OCI-LY7 (cell line): ENCODE results near the gene TMC4. TPM values are rescaled to one million over a fixed set of nuclear protein-coding genes. Genes with fewer than 3 reads are reported as not detected.
A peak's percentile ranks its signal among the peaks of the same experiment; 100 is the strongest.

Experiments
- BruUV-seq: library from RNA; stranded (reverse); fragments of 400-500 nt; replicated peaks from 2 replicates; lab custom pipeline; 2021; lab: Mats Ljungman, UMichigan
- CTCF ChIA-PET: fragments of 300-600 bp; sonication (Branson Sonifier 250); formaldehyde crosslinking; loops from one replicate; lab custom pipeline; 2022; ENCODE audit warnings: antibody characterized with exemption; ENCODE audit not compliant: unreplicated experiment; lab: Charles Lee
- POLR2A ChIA-PET: fragments of 300-600 bp; sonication (Branson Sonifier 250); formaldehyde crosslinking; loops from one replicate; lab custom pipeline; 2022; ENCODE audit warnings: antibody characterized with exemption; lab: Charles Lee
- DNase-seq: peaks from one replicate; pipeline ENCODE4 v3.0.0-alpha.2; 2015; ENCODE audit warnings: low spot score
- H2AFZ ChIP-seq: fragments of 200-600 bp; sonication (generic), shearing (Covaris generic); 2 replicates; pipeline ENCODE4 v1.6.1; 2014; ENCODE audit warnings: mild to moderate bottlenecking, antibody characterized with exemption, low read length, moderate library complexity
- H3K27ac ChIP-seq: fragments of 200-600 bp; sonication (generic); 2 replicates; pipeline ENCODE4 v1.5.1; 2014; ENCODE audit warnings: mixed run types, low read depth, mild to moderate bottlenecking, moderate library complexity, low read length, inconsistent platforms; ENCODE audit not compliant: poor library complexity, severe bottlenecking
- H3K36me3 ChIP-seq: fragments of 200-600 bp; sonication (generic); 2 replicates; pipeline ENCODE4 v1.6.1; 2014; ENCODE audit warnings: mild to moderate bottlenecking, antibody characterized with exemption, low read length, moderate library complexity, mixed read lengths; ENCODE audit not compliant: insufficient read depth
- H3K4me1 ChIP-seq: fragments of 200-600 bp; sonication (generic); 2 replicates; pipeline ENCODE4 v1.5.1; 2014; ENCODE audit warnings: mild to moderate bottlenecking, low read length; ENCODE audit not compliant: insufficient read depth, poor library complexity, severe bottlenecking
- H3K4me2 ChIP-seq: fragments of 200-600 bp; sonication (generic); 2 replicates; pipeline ENCODE4 v1.6.1; 2014; ENCODE audit warnings: mild to moderate bottlenecking, low read length
- H3K4me3 ChIP-seq: fragments of 200-600 bp; sonication (generic); 2 replicates; pipeline ENCODE4 v1.5.1; 2014; ENCODE audit warnings: mild to moderate bottlenecking, low read depth, low read length; ENCODE audit not compliant: poor library complexity, severe bottlenecking
- H3K79me2 ChIP-seq: fragments of 200-600 bp; sonication (generic); 2 replicates; pipeline ENCODE4 v1.6.1; 2016; ENCODE audit warnings: low read depth, mild to moderate bottlenecking, low read length, moderate library complexity, mixed read lengths; ENCODE audit not compliant: insufficient read depth
- H3K9me2 ChIP-seq: fragments of 200-600 bp; sonication (generic); 2 replicates; pipeline ENCODE4 v1.6.1; 2016; ENCODE audit warnings: mild to moderate bottlenecking, low read length, mixed read lengths; ENCODE audit not compliant: insufficient read depth
- H3K9me3 ChIP-seq: fragments of 200-600 bp; sonication (generic); 2 replicates; pipeline ENCODE4 v1.6.1; 2014; ENCODE audit warnings: mild to moderate bottlenecking, mixed run types, low read length, mixed read lengths
- H4K20me1 ChIP-seq: fragments of 200-600 bp; sonication (generic); 2 replicates; pipeline ENCODE4 v1.6.1; 2014; ENCODE audit warnings: mild to moderate bottlenecking, antibody characterized with exemption, low read length, moderate library complexity, mixed read lengths; ENCODE audit not compliant: insufficient read depth
- EZH2phosphoT487 ChIP-seq: fragments of 200-600 bp; sonication (generic); IDR thresholded peaks from 2 replicates; pipeline ENCODE4 v1.6.1; 2018; ENCODE audit warnings: low read depth, borderline replicate concordance, mild to moderate bottlenecking, mixed run types, antibody characterized with exemption, low read length, moderate library complexity, mixed read lengths
- intact Hi-C: fragments of 100-400 bp; cut with micrococcal nuclease; formaldehyde crosslinking; loops from one replicate; pipeline ENCODE4 v1.10.0; 2022; ENCODE audit not compliant: unreplicated experiment
- total RNA-seq, 2 experiments: library from RNA; depleted of rRNA in 1 of 2; stranded (reverse); fragments of >200 nt in 1 of 2; shearing (Covaris generic) in 1 of 2; gene quantifications; 2 replicates each; pipeline ENCODE4 v1.2.3, GENCODE V29; 2014 to 2022
- TF ChIP-seq, protein P1 (sequence below): fragments of 200-600 bp; sonication (generic); conservative IDR thresholded peaks from 2 replicates; pipeline ENCODE4 v1.5.1; 2014; ENCODE audit warnings: mild to moderate bottlenecking, antibody characterized with exemption, low read length, moderate library complexity, mixed read lengths

Gene TMC4
- total RNA-seq, 2 experiments from 2014 or later: not detected

- Histone ChIP-seq H3K4me1 (peaks cover 18% of the 10 kb centered on the region), H3K4me2 (no peak overlapping the region), H3K9me2 (no peaks in the 10 kb centered on the region), H3K27ac (no peak overlapping the region), H2AFZ (no peak overlapping the region), H3K9me3 (no peaks in the 10 kb centered on the region), H3K36me3 (no peaks in the 10 kb centered on the region), H3K4me3 (no peak overlapping the region), H4K20me1 (no peaks in the 10 kb centered on the region), H3K79me2 (no peaks in the 10 kb centered on the region)
- DNase-seq: no peak
- no TSS peak for BruUV-seq
- no peak for TF ChIP-seq EZH2phosphoT487
- TF ChIP-seq, protein P1, sequence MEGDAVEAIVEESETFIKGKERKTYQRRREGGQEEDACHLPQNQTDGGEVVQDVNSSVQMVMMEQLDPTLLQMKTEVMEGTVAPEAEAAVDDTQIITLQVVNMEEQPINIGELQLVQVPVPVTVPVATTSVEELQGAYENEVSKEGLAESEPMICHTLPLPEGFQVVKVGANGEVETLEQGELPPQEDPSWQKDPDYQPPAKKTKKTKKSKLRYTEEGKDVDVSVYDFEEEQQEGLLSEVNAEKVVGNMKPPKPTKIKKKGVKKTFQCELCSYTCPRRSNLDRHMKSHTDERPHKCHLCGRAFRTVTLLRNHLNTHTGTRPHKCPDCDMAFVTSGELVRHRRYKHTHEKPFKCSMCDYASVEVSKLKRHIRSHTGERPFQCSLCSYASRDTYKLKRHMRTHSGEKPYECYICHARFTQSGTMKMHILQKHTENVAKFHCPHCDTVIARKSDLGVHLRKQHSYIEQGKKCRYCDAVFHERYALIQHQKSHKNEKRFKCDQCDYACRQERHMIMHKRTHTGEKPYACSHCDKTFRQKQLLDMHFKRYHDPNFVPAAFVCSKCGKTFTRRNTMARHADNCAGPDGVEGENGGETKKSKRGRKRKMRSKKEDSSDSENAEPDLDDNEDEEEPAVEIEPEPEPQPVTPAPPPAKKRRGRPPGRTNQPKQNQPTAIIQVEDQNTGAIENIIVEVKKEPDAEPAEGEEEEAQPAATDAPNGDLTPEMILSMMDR: no peak
- ChIA-PET CTCF (no interaction called here), POLR2A (no interaction called here)
- intact Hi-C loops: no loop called here
Measured at GRCh38 chr19:54164369-54165068, 8.4 kb downstream of the TMC4 start.

- TF ChIP-seq, protein P1: no peak
- TF ChIP-seq EZH2phosphoT487: no peak
- H3K4me2 ChIP-seq: peak overlapping the region; percentile 70; the same call in 1 of the 2 replicates
- POLR2A ChIA-PET: no interaction called here
Measured at GRCh38 chr19:54162884-54163283, 10.1 kb downstream of the TMC4 start.

GRCh38 chr19:54162241-54162805 lies 10.6 kb downstream of the TMC4 start:
- ChIA-PET POLR2A (no interaction called here), CTCF (no interaction called here)
- H3K4me3 ChIP-seq: peak overlapping the region; percentile 45
- peaks cover 7% of the 10 kb centered on the region; the same call in 1 of the 2 replicates for H3K36me3 ChIP-seq
- peaks cover 24% of the 10 kb centered on the region for H3K4me1 ChIP-seq
- H3K9me3 ChIP-seq: no peaks in the 10 kb centered on the region
- H4K20me1 ChIP-seq: no peaks in the 10 kb centered on the region
- TF ChIP-seq EZH2phosphoT487: no peak
- TF ChIP-seq, protein P1: no peak
- intact Hi-C loops: no loop called here
- peak overlapping the region; percentile 70 for H3K4me2 ChIP-seq
- H3K79me2 ChIP-seq: peaks cover 6% of the 10 kb centered on the region; the same call in 1 of the 2 replicates
- peak; percentile 91 for DNase-seq
- H3K27ac ChIP-seq: no peak overlapping the region
- H2AFZ ChIP-seq: no peak overlapping the region
- no peaks in the 10 kb centered on the region for H3K9me2 ChIP-seq
- BruUV-seq: no TSS peak

More at GRCh38 chr19:54162884-54163283, 10.1 kb downstream of the TMC4 start:
- no peaks in the 10 kb centered on the region for H3K9me3 ChIP-seq
- no peak overlapping the region for H3K27ac ChIP-seq
- H3K36me3 ChIP-seq: peaks cover 3% of the 10 kb centered on the region; the same call in 1 of the 2 replicates
- no TSS peak for BruUV-seq
- peaks cover 24% of the 10 kb centered on the region for H3K4me1 ChIP-seq
- intact Hi-C loops: no loop called here
- H3K9me2 ChIP-seq: no peaks in the 10 kb centered on the region
- H3K4me3 ChIP-seq: no peak overlapping the region
- DNase-seq: no peak
- no peak overlapping the region for H2AFZ ChIP-seq
- CTCF ChIA-PET: no interaction called here
- H4K20me1 ChIP-seq: no peaks in the 10 kb centered on the region
- peaks cover 6% of the 10 kb centered on the region; the same call in 1 of the 2 replicates for H3K79me2 ChIP-seq
